T-helper 1 cell treated with Interleukin-12 subunit alpha and Interleukin-12 subunit beta and Interleukin-4 antibody, amounts not matched to agents 30 μg/mL and 1 μg/mL, for 36 hours (primary cell): Measurements from ENCODE around the gene FANK1.

ENCODE experiments used
- H3K27ac Mint-ChIP-seq: one replicate; pipeline ENCODE4 v1.8.0; 2021; ENCODE audit warnings: mild to moderate bottlenecking, mixed read lengths
- H3K27me3 Mint-ChIP-seq: one replicate; pipeline ENCODE4 v1.8.0; 2021; ENCODE audit warnings: low read depth, mixed read lengths
- H3K36me3 Mint-ChIP-seq: one replicate; pipeline ENCODE4 v1.8.0; 2021; ENCODE audit warnings: low read depth, mixed read lengths
- H3K4me1 Mint-ChIP-seq: one replicate; pipeline ENCODE4 v1.8.0; 2021; ENCODE audit warnings: low read depth, mixed read lengths
- H3K4me3 Mint-ChIP-seq: one replicate; pipeline ENCODE4 v1.8.0; 2021; ENCODE audit warnings: mild to moderate bottlenecking, moderate library complexity, mixed read lengths
- H3K9me3 Mint-ChIP-seq: one replicate; pipeline ENCODE4 v1.8.0; 2021; ENCODE audit warnings: mixed read lengths

FANK1 gene

DNA sequence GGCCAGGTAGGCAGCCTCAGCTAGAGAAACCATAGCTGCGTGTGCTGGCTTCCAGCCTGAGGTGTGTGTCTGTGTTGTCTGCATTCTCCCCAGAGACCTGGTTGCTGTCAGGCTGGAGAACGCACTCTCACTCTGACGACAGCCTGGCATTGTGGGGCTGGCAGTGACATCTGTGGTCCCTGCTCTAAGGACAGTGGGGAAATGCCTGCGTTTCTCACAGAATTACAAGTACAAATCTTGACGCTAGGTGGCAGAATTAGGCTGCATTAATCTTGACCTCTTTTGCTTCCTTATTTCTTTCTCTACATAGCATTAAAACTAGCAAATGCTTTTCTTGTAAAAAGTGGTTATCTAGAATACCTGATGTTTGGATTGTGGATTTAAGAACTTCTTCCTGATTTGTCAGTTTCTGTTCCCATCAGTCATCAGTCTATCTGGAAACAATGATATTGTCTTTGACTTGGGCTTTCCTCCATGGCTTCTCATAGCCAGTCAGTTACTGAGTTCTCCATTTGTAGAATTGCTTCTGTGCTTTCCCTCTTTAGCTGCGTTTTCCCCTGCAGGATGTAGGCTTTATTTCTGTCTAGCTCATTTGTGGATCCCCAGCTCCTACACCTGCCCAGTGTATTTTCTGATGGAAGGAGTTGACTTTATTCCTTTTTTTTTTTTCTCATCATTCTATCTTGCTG is 86.0 kb downstream of the FANK1 start:
- H3K27ac Mint-ChIP-seq: no peak overlapping the region
- H3K27me3 Mint-ChIP-seq: no peaks in the 10 kb centered on the region
- no peaks in the 10 kb centered on the region for H3K9me3 Mint-ChIP-seq
- no peaks in the 10 kb centered on the region for H3K4me1 Mint-ChIP-seq
- no peak overlapping the region for H3K4me3 Mint-ChIP-seq
- H3K36me3 Mint-ChIP-seq: no peaks in the 10 kb centered on the region

- Mint-ChIP-seq H3K27ac (no peak overlapping the region), H3K4me3 (no peak overlapping the region), H3K9me3 (no peaks in the 10 kb centered on the region)
These were observed 86.8 kb downstream of the FANK1 start for GRCh38 chr10:125983161-125983560.

DNA sequence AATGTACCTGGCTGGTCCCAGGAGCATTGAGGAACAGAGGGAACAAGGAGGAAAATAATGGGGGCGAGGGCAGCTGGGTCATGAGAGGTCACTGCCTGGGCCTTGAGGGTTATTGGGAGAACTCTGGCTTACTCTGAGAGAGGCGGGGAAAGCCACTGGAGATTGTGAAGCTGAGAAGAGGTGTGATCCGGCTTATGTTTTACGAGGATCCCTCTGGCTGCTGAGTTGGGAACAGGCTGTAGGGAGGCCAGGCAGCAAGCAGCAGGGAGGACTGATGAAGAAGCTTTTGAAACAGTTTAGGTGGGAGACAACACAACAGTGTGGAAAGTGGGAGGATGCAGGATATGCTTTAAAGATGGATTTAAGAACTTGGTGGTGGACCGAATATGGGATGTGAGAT is 87.3 kb downstream of the FANK1 start:
- no peaks in the 10 kb centered on the region for H3K36me3 Mint-ChIP-seq
- no peaks in the 10 kb centered on the region for H3K4me1 Mint-ChIP-seq
- H3K27ac Mint-ChIP-seq: no peak overlapping the region
- H3K27me3 Mint-ChIP-seq: no peaks in the 10 kb centered on the region
- no peaks in the 10 kb centered on the region for H3K9me3 Mint-ChIP-seq
- H3K4me3 Mint-ChIP-seq: no peak overlapping the region

More at GRCh38 chr10:125983161-125983560, 86.8 kb downstream of the FANK1 start:
- no peaks in the 10 kb centered on the region for H3K27me3 Mint-ChIP-seq
- no peaks in the 10 kb centered on the region for H3K4me1 Mint-ChIP-seq
- no peaks in the 10 kb centered on the region for H3K36me3 Mint-ChIP-seq

DNA sequence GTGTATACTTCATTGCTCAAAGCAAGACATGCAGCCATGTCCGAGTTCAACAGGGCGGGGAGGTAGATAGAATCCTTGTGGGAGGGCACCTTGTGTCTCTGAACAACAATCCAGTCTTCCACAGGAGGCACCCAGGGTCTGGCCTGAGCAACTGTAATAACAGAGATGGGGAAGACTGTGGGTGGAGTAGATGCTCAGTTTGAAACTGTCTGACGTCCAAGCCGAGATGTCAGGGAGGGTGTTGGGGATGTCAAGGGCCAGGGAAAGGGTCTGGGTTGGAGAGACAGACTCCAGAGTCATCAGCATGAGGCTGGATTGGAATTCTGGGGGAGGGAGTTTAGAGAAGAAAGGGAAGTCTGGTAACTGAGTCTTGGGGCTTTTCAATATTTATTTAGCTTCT is 88.0 kb downstream of the FANK1 start:
- no peak overlapping the region for H3K27ac Mint-ChIP-seq
- H3K4me1 Mint-ChIP-seq: no peaks in the 10 kb centered on the region
- H3K4me3 Mint-ChIP-seq: no peak overlapping the region
- no peaks in the 10 kb centered on the region for H3K36me3 Mint-ChIP-seq
- no peaks in the 10 kb centered on the region for H3K9me3 Mint-ChIP-seq
- no peaks in the 10 kb centered on the region for H3K27me3 Mint-ChIP-seq

DNA sequence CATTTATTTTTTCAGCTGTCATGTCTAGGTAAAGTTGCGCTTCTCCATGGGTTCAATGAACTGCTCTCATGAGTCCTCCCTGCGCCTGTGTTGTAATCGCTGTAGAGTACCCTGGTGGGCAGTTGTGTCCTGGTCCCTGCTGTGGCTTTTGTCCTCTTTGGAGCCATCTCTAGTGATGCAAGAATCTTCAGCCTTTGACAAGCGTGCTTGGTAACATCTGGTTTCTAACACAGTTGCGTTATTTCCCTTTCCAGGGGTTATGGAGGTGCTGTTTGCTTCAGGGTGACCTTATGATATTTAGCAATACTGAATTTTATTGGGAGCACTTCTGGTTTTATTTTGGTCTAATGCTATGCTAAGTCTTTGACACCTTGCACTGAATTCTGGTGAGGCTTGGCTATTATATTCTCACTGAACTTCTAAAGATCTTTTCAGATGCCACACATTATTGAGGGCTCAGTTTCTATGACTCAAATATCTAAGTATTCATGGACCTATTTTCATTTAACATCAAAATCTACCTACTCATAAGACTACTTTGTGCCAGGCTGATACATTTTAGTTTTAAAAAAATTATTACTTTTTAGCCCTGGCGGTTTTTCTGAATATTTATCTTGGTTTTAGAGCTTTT is 88.6 kb downstream of the FANK1 start:
- no peak overlapping the region for H3K27ac Mint-ChIP-seq
- H3K36me3 Mint-ChIP-seq: no peaks in the 10 kb centered on the region
- H3K4me3 Mint-ChIP-seq: no peak overlapping the region
- no peaks in the 10 kb centered on the region for H3K27me3 Mint-ChIP-seq
- no peaks in the 10 kb centered on the region for H3K9me3 Mint-ChIP-seq
- H3K4me1 Mint-ChIP-seq: no peaks in the 10 kb centered on the region

DNA sequence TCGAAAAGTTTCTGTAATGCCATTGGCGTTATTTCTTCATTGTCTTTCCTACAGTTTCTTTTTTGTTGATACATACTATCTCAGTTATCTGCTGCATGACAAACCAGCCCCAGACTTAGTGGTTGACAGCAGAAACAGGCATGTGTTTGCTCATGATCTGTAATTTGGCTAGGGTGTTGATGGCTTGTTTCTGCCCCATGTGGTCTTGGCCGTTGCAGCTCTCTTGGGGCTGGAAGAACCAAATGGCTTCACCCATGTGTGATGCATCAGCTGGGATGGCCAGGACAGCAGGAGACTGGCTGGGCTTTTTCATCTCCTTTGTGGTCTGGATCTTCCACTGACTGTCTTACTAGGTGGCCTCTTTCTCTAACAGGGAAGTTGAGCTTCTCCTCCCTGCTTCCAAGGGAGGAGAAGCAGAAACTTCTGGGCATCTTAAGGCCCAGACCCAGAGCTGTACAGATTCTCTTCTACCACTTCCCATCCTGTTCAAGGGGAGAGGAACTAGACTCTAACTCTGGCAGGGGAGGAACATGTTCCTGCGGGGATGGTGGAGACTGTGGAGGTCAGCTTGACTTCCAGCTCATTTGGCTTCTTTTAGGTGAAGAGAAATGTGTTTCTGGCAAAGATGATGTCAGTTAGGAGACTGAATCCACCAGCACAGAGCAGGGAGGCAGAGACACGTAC is 89.3 kb downstream of the FANK1 start:
- Mint-ChIP-seq H3K27ac (no peak overlapping the region), H3K4me3 (no peak overlapping the region), H3K4me1 (no peaks in the 10 kb centered on the region), H3K27me3 (no peaks in the 10 kb centered on the region), H3K9me3 (no peaks in the 10 kb centered on the region), H3K36me3 (no peaks in the 10 kb centered on the region)

GRCh38 chr10:125989791-125990190 is 93.4 kb downstream of the FANK1 start:
- Mint-ChIP-seq H3K4me1 (no peaks in the 10 kb centered on the region), H3K36me3 (no peaks in the 10 kb centered on the region), H3K9me3 (no peaks in the 10 kb centered on the region), H3K27me3 (no peaks in the 10 kb centered on the region), H3K4me3 (no peak overlapping the region), H3K27ac (no peak overlapping the region)

GRCh38 chr10:125990974-125991373 is 94.6 kb downstream of the FANK1 start:
- Mint-ChIP-seq H3K27me3 (no peaks in the 10 kb centered on the region), H3K4me3 (no peak overlapping the region), H3K9me3 (no peaks in the 10 kb centered on the region), H3K4me1 (no peaks in the 10 kb centered on the region), H3K36me3 (no peaks in the 10 kb centered on the region), H3K27ac (no peak overlapping the region)

- Mint-ChIP-seq H3K9me3 (no peaks in the 10 kb centered on the region), H3K4me1 (no peaks in the 10 kb centered on the region), H3K36me3 (no peaks in the 10 kb centered on the region), H3K27ac (no peak overlapping the region), H3K27me3 (no peaks in the 10 kb centered on the region), H3K4me3 (no peak overlapping the region)
These were observed 95.0 kb downstream of the FANK1 start for GRCh38 chr10:125991392-125991791.

DNA sequence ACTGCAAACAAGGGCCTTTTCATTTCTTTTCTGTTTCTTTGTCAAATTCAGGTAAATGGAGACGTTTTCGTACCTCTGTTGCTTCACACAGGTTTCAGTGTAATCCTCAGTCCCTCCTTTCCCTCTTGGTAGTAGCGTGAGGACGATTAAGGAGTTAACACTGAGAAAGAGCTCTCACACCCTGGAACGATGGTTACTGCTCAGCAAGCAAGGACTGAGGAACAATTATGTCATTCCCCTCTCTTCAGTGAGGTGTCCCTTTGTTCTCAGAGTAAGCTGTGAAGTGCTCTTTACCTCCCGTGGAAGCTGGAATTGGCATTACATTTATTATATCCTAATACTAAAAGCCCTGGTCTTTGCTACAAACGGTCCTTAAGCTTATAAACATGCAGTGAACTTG is 95.9 kb downstream of the FANK1 start:
- H3K4me3 Mint-ChIP-seq: no peak overlapping the region
- no peak overlapping the region for H3K27ac Mint-ChIP-seq
- no peaks in the 10 kb centered on the region for H3K4me1 Mint-ChIP-seq

GRCh38 chr10:125994601-125995000 is 98.2 kb downstream of the FANK1 start:
- no peak overlapping the region for H3K4me3 Mint-ChIP-seq
- no peaks in the 10 kb centered on the region for H3K27me3 Mint-ChIP-seq
- no peaks in the 10 kb centered on the region for H3K36me3 Mint-ChIP-seq
- H3K27ac Mint-ChIP-seq: no peak overlapping the region
- H3K9me3 Mint-ChIP-seq: no peaks in the 10 kb centered on the region
- H3K4me1 Mint-ChIP-seq: no peaks in the 10 kb centered on the region

More for the DNA sequence above, 95.9 kb downstream of the FANK1 start:
- Mint-ChIP-seq H3K9me3 (no peaks in the 10 kb centered on the region), H3K36me3 (no peaks in the 10 kb centered on the region), H3K27me3 (no peaks in the 10 kb centered on the region)

DNA sequence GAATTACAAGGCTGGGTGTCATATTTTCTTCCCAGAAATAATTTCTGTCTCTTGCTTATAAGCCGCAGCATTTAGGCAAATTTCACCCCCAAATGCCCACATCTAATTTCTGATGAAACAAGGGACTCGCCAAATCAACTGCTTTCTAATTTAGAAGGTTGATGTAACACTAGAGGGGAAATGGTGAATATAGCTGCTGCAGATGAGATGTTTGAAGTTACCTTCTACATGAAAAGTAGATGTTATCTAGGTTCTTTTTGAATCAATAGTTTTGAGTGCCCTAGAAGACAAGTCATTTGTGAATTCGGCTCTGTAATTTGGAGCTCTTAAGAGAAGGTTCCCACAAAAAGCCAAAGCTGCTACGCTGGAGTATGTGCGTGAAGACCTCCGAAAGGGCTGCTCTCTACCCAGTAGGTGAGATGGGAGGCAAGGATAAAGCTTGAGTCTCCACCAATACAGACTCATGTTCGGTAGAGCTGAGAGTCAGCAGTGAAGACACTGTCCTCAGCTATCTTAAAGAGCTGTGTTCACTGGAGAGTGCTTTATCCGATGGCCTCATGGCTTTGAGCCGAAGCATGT is 99.5 kb downstream of the FANK1 start:
- Mint-ChIP-seq H3K9me3 (no peaks in the 10 kb centered on the region), H3K36me3 (no peaks in the 10 kb centered on the region), H3K27ac (no peak overlapping the region), H3K27me3 (no peaks in the 10 kb centered on the region), H3K4me3 (no peak overlapping the region), H3K4me1 (no peaks in the 10 kb centered on the region)

- H3K9me3 Mint-ChIP-seq: no peaks in the 10 kb centered on the region
- no peak overlapping the region for H3K27ac Mint-ChIP-seq
- no peaks in the 10 kb centered on the region for H3K36me3 Mint-ChIP-seq
- no peak overlapping the region for H3K4me3 Mint-ChIP-seq
- peaks cover 4% of the 10 kb centered on the region for H3K27me3 Mint-ChIP-seq
- H3K4me1 Mint-ChIP-seq: no peaks in the 10 kb centered on the region
These were observed 101.2 kb downstream of the FANK1 start for GRCh38 chr10:125997586-125997985.

DNA sequence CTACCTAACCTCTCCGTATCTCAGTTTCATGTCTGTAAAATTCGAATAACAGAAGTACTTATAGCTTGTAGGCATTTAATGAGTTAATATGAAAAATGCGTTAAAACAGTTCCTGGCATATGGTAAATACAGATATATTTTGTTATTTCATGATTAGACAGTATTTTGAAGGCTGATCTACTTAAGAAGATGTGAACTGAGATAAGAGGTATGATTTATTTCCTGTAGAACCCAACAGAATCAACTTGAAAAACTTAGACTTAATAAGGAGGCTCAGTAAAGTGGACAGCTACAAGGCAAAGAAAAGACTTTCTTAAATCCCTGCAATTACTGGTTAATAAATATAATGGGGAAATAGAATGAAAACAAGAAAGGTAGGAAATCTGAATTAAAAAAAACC is 103.3 kb downstream of the FANK1 start:
- H3K9me3 Mint-ChIP-seq: no peaks in the 10 kb centered on the region
- peaks cover 4% of the 10 kb centered on the region for H3K27me3 Mint-ChIP-seq
- no peaks in the 10 kb centered on the region for H3K36me3 Mint-ChIP-seq
- H3K4me1 Mint-ChIP-seq: no peaks in the 10 kb centered on the region
- no peak overlapping the region for H3K4me3 Mint-ChIP-seq
- H3K27ac Mint-ChIP-seq: no peak overlapping the region

DNA sequence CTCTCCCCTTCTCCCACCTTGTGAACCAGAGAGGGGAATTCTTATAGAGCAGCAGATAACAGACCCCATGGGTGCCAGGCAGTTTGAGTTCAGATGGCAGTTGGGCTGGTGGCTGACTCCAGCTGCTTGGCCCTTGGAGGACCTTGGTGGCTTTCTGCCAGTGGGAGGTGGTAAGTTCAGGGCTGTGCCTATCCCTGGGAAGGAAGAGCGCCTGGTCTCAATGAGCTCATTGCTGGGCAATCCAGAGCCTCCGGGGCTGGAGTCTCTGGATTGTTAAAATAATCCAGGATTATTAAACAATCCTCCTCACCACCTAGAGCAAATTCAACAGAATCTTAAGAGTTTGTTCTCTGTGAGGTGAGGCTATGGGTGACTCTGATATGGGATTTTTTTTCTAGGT is 105.2 kb downstream of the FANK1 start:
- no peak overlapping the region for H3K27ac Mint-ChIP-seq
- H3K36me3 Mint-ChIP-seq: no peaks in the 10 kb centered on the region
- H3K4me3 Mint-ChIP-seq: no peak overlapping the region
- peaks cover 4% of the 10 kb centered on the region for H3K27me3 Mint-ChIP-seq
- no peaks in the 10 kb centered on the region for H3K4me1 Mint-ChIP-seq
- no peaks in the 10 kb centered on the region for H3K9me3 Mint-ChIP-seq
